GM10266 (cell line): ENCODE measurements around the gene ZFHX2.
"Not testable (repeated sequence)": the region's sequence is repeated elsewhere in the genome, so short reads cannot be mapped to it uniquely, and the experiment has no call there.

Experiments used
- DNase-seq: peaks from one replicate; pipeline ENCODE4 v3.0.0; 2012; ENCODE audit errors: extremely low spot score
- CTCF ChIP-seq: IDR thresholded peaks from 2 replicates; pipeline ENCODE4 v1.5.1; 2012; ENCODE audit warnings: mild to moderate bottlenecking, low read depth; ENCODE audit not compliant: control insufficient read depth, insufficient read depth; ENCODE audit errors: missing control alignments

The ZFHX2 gene

GRCh38 chr14:23537351-23538049 lies 14.1 kb downstream of the ZFHX2 start:
- no peak for TF ChIP-seq CTCF
- no peak for DNase-seq

- DNase-seq, result not testable (repeated sequence)
Measured at GRCh38 chr14:23536906-23537305, 14.7 kb downstream of the ZFHX2 start.

GRCh38 chr14:23536494-23536893 lies 15.1 kb downstream of the ZFHX2 start:
- TF ChIP-seq CTCF, result no peak

GRCh38 chr14:23535943-23536342 lies 15.6 kb downstream of the ZFHX2 start:
- TF ChIP-seq CTCF, result no peak
- DNase-seq, result no peak

More at GRCh38 chr14:23536494-23536893, 15.1 kb downstream of the ZFHX2 start:
- DNase-seq, result no peak

- no peak for DNase-seq
- no peak for TF ChIP-seq CTCF
Measured at GRCh38 chr14:23533652-23534435, 17.7 kb downstream of the ZFHX2 start.

- TF ChIP-seq CTCF, result no peak
- no peak for DNase-seq
Measured at GRCh38 chr14:23532658-23533057, 18.9 kb downstream of the ZFHX2 start.

- no peak for DNase-seq
- TF ChIP-seq CTCF, result no peak
Measured at GRCh38 chr14:23531391-23531790, 20.2 kb downstream of the ZFHX2 start.
